Heart left ventricle (tissue), 16 donors: ENCODE data around the gene MT2A. TPM values are rescaled to one million over a fixed set of nuclear protein-coding genes. Genes with fewer than 3 reads are reported as not detected.
"Not testable (repeated sequence)": the region's sequence is repeated elsewhere in the genome, so short reads cannot be mapped to it uniquely, and the experiment has no call there.

ENCODE experiments used
- ATAC-seq, 4 donors: fragments of 200-7000 bp; cut with Tn5 transposase; one replicate each; pipeline ENCODE4 v1.9.1; 2020 to 2022; ENCODE audit warnings: moderate library complexity in 4 of 4, mild to moderate bottlenecking in 3 of 4, moderate number of reproducible peaks in 1 of 4
- DNase-seq, 5 donors: peaks; one replicate each; pipeline ENCODE4 v3.0.0-alpha.2; 2020
- H3K27ac ChIP-seq, 12 donors: fragments of 200-600 bp; sonication (generic) in 4 of 12; one replicate each; pipeline versions ENCODE4 v1.5.0 to v1.8.0; 2016 to 2022; ENCODE audit warnings: mild to moderate bottlenecking in 2 of 12
- H3K27me3 ChIP-seq, 9 donors: fragments of 200-600 bp; sonication (generic) in 2 of 9; one replicate each; pipeline versions ENCODE4 v1.5.1 to v1.8.0; 2016 to 2022; ENCODE audit warnings: mild to moderate bottlenecking in 3 of 9
- H3K36me3 ChIP-seq, 9 donors: fragments of 200-600 bp; sonication (generic) in 2 of 9; one replicate each; pipeline versions ENCODE4 v1.5.0 to v1.8.0; 2018 to 2022; ENCODE audit warnings: mild to moderate bottlenecking in 2 of 9
- H3K4me1 ChIP-seq, 12 donors: fragments of 200-600 bp; sonication (generic) in 4 of 12; one replicate each; pipeline versions ENCODE4 v1.5.0 to v1.8.0; 2016 to 2022; ENCODE audit warnings: mild to moderate bottlenecking in 3 of 12
- H3K4me3 ChIP-seq, 12 donors: fragments of 200-600 bp; sonication (generic) in 4 of 12; one replicate each; pipeline versions ENCODE4 v1.5.0 to v1.8.0; 2017 to 2022; ENCODE audit warnings: mild to moderate bottlenecking in 9 of 12, moderate library complexity in 4 of 12
- H3K9me3 ChIP-seq, 12 donors: fragments of 200-600 bp; sonication (generic) in 4 of 12; one replicate each; pipeline versions ENCODE4 v1.5.0 to v1.8.0; 2016 to 2022; ENCODE audit warnings: mild to moderate bottlenecking in 1 of 12
- POLR2A ChIP-seq, 2 donors: fragments of 450-650 bp; IDR thresholded peaks; one replicate each; pipeline ENCODE4 v1.6.1; 2017; ENCODE audit warnings: antibody characterized with exemption in 2 of 2, mild to moderate bottlenecking in 2 of 2, moderate library complexity in 2 of 2
- WGBS, 4 donors: extraction: QIAGEN DNeasy Blood & Tissue Kit in 2 of 4; methylation state at CpG; one replicate each; pipeline versions ENCODE4 v1.1.5 to v1.1.7; 2013 to 2018; 5-methylcytosine and 5-hydroxymethylcytosine counted together
- intact Hi-C, 10 donors: fragments of 100-400 bp; cut with DNase I; formaldehyde crosslinking; loops; one replicate each; pipeline versions ENCODE4 v1.11.1 to v1.14.2; 2022
- polyA plus RNA-seq, 2 donors: library from polyadenylated mRNA; stranded (reverse); fragments of 200-250 nt; gene quantifications; one replicate each; pipeline ENCODE4 v1.2.3, GENCODE V29; 2013
- total RNA-seq, 9 donors: library from RNA; depleted of rRNA in 2 of 9; stranded (reverse); fragments of >200 nt in 2 of 9; fragmentation: NEBNext Ultra II Directional in 3 of 9; extraction: Animal tissue kit (Norgen Biotek cat#: 25700) in 3 of 9; gene quantifications; one replicate each; pipeline versions ENCODE4 v1.1.0 to v1.2.4, GENCODE V29; 2016 to 2023
- TF ChIP-seq, protein P1 (sequence below), 12 donors: fragments of 200-600 bp; sonication (generic) in 4 of 12; IDR thresholded peaks; one replicate each; pipeline versions ENCODE4 v1.5.0 to v1.8.0; 2018 to 2022; ENCODE audit warnings: antibody characterized with exemption in 12 of 12, mild to moderate bottlenecking in 5 of 12
- donor health status: ischemic (EF 13 %, LVEDD 7.1; RV severe dilation, severe dysfunction).
- donor health status: healthy with polysubstance abuse.
- donor health status: DM: no; HTN: yes; CAD: no.
- donor health status: DM: no; HTN: no; CAD: no.
- donor health status: ischemic (EF 25% LVEDD 6.9; RV normal size, moderate dysfunction).
- donor health status: ischemic (EF 25% LVEDD 5.7; RV mildly dilated, moderate dysfunction).
- donor health status: healthy.
- donor health status: DM: yes; HTN: yes; CAD: no.
- donor health status: ischemic (EF 35%, LVEDD 5.7; RV mildly dilated, moderate dysfunction).
- donor health status: nonischemic (EF 11% LVEDD 7.7; RV severe dilation, severe dysfunction).
- donor health status: DM: yes; HTN: yes; CAD: no.
- donor health status: PGD.
- donor health status: ischemic (EF 29% LVEDD 5.4; RV normal size, mild dysfunction).
- donor health status: nonischemic (EF 23%, LVEDD 6.1; RV moderate dilation, normal function).

MT2A gene
- total and polyA plus RNA-seq, 11 donors, result 44.3 to 318 (median 125) TPM

DNA sequence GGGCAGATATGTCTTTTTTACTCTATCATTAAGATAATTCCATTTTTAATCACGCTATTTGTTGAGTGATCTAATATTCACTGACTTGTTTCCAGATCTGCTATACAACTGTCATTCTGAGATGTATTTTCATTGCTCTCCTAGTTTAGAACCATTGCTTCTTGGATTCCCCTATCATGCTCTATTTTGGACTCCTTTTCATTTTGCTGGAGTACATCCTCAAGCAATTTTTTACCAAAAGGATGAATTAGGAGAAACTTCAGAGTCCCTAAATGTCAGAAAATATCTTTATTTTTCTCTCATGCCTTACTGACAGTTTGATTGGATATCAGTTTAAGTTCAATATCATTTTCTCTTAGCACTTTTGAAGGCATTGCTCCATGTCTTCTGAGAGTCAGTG, 33.8 kb upstream of the MT2A start:
- TF ChIP-seq POLR2A (IDR thresholded peaks at IDR 0.05), result no peak
- TF ChIP-seq, protein P1, sequence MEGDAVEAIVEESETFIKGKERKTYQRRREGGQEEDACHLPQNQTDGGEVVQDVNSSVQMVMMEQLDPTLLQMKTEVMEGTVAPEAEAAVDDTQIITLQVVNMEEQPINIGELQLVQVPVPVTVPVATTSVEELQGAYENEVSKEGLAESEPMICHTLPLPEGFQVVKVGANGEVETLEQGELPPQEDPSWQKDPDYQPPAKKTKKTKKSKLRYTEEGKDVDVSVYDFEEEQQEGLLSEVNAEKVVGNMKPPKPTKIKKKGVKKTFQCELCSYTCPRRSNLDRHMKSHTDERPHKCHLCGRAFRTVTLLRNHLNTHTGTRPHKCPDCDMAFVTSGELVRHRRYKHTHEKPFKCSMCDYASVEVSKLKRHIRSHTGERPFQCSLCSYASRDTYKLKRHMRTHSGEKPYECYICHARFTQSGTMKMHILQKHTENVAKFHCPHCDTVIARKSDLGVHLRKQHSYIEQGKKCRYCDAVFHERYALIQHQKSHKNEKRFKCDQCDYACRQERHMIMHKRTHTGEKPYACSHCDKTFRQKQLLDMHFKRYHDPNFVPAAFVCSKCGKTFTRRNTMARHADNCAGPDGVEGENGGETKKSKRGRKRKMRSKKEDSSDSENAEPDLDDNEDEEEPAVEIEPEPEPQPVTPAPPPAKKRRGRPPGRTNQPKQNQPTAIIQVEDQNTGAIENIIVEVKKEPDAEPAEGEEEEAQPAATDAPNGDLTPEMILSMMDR (IDR thresholded peaks at IDR 0.05), result no peak
- H3K4me3 ChIP-seq, result no peak overlapping the region
- intact Hi-C loops, result loop anchor here in 3 of 10 donors (5.0 kb wide), 1 partner anchor 128 kb away; no protein-coding TSS in a partner anchor
- WGBS, 4 donors, result 55 to 83% (median 71%) methylated on average over 1 of the region's 1 CpG
- H3K36me3 ChIP-seq, result no peaks in the 10 kb centered on the region
- ATAC-seq (no peak), DNase-seq (no peak)
- H3K4me1 ChIP-seq, result no peaks in the 10 kb centered on the region
- H3K9me3 ChIP-seq, result peaks cover 0 to 10% (median 0%) of the 10 kb centered on the region in 12 donors
- no peaks in the 10 kb centered on the region for H3K27me3 ChIP-seq
- no peak overlapping the region for H3K27ac ChIP-seq

DNA sequence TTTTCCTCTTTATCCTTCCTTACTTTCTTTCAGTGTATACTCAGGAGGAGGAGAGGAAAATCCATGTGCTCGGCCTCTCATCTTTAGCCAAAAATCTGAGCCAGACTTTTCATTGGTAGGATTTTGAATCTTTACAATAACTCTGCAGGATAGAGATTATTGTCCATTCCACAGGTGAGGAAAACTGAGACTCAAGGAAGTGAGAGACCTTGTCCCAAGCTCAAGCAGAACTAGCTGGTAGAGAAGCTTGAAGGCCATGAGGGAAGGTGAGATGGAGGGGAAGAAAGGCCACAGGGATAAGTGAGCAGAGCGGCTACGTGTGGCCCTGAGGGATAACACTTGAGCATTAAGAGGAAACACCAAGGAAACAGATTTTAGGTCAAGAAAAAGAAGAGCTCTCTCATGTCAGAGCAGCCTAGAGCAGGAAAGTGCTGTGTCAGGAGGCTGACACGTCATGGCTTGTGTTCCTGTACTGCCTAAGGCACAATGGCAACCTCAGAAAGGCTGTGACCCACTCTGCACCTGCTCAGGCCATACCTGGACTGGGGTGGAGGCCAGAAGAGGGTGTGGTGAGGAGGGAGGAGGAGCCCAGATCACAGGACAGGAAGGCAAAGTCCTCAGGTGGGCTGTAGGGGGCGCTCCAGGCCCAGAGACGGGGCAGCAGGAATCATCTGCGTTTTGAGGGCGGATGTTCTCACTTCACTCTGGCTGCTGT, 31.6 kb upstream of the MT2A start:
- ATAC-seq, result peak; percentile 47 to 86 (median 74)
- no peaks in the 10 kb centered on the region for H3K4me1 ChIP-seq
- WGBS, 4 donors, result 40 to 46% (median 42%) methylated on average over 8 of the region's 8 CpGs
- H3K36me3 ChIP-seq, result no peaks in the 10 kb centered on the region
- TF ChIP-seq, protein P1 (IDR thresholded peaks at IDR 0.05), result peak; percentile 51 to 82 (median 66)
- no peak for TF ChIP-seq POLR2A (IDR thresholded peaks at IDR 0.05)
- no peak overlapping the region for H3K27ac ChIP-seq
- DNase-seq, result peak; percentile 59 to 84 (median 65)
- H3K27me3 ChIP-seq, result no peaks in the 10 kb centered on the region
- intact Hi-C loops, result loop anchor here in 7 of 10 donors (1.0 to 5.0 kb wide), 4 partner anchors 24 to 126 kb away; no protein-coding TSS in a partner anchor
- peaks cover 0 to 10% (median 0%) of the 10 kb centered on the region in 12 donors for H3K9me3 ChIP-seq
- H3K4me3 ChIP-seq, result no peak overlapping the region

DNA sequence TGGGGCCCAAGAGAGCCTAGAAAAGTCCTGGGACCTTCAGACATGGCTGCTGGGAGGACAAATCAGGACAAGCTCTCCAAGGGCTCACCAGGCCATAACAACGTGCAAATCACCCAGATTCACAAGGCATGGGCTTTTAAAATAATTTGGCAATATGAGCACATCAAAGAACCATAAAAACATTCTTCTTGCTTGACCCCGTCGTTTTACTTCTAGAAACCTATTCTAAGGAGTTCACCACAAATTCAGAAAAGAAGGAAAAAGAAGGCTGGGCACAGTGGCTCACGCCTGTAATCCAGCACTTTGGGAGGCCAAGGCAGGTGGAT, 31.1 kb upstream of the MT2A start:
- ATAC-seq (no peak), DNase-seq (no peak)
- intact Hi-C loops, result loop anchor here in 6 of 10 donors (1.0 to 5.0 kb wide), 4 partner anchors 24 to 126 kb away; no protein-coding TSS in a partner anchor
- no peaks in the 10 kb centered on the region for H3K4me1 ChIP-seq
- H3K27me3 ChIP-seq, result peaks cover 0 to 5% (median 0%) of the 10 kb centered on the region in 9 donors
- peaks cover 0 to 10% (median 0%) of the 10 kb centered on the region in 12 donors for H3K9me3 ChIP-seq
- 75 to 79% (median 76%) methylated on average over 4 of the region's 4 CpGs for WGBS, 4 donors
- H3K4me3 ChIP-seq, result no peak overlapping the region
- H3K36me3 ChIP-seq, result no peaks in the 10 kb centered on the region
- no peak overlapping the region for H3K27ac ChIP-seq
- TF ChIP-seq, protein P1 (IDR thresholded peaks at IDR 0.05), result peak in 1 of 12 donors; percentile 10
- TF ChIP-seq POLR2A (IDR thresholded peaks at IDR 0.05), result no peak

DNA sequence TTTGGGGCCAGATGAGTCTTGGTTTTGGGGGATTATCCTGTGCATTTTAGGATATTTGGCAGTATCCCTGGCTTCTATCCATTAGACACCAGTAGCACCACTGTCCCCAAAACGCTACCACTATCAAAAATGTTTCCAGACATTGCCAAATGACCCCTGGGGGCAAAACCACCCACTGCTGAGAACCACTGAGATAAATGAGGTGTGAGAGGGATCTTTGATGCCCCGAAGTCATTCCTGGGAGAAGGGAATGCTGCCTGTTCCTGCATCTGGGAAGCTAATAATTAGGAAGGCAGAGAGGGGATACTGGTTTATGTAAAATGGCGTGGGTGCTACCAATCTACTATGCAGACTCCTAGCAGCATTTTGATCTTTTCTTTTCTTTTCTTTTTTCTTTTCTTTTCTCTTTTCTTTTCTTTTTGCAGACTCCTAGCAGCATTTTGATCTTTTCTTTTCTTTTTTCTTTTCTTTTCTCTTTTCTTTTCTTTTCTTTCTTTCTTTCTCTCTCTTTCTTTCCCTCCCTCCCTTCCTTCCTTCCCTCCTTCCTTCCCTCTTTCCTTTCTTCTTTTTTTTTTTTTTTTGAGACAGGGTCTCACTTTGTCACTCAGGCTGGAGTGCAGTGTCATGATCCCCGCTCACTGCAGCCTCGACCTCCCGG, 27.9 kb upstream of the MT2A start:
- TF ChIP-seq, protein P1 (IDR thresholded peaks at IDR 0.05), result no peak
- TF ChIP-seq POLR2A (IDR thresholded peaks at IDR 0.05), result no peak
- WGBS, 4 donors, result 74 to 81% (median 75%) methylated on average over 6 of the region's 6 CpGs
- intact Hi-C loops, result no loop called here

DNA sequence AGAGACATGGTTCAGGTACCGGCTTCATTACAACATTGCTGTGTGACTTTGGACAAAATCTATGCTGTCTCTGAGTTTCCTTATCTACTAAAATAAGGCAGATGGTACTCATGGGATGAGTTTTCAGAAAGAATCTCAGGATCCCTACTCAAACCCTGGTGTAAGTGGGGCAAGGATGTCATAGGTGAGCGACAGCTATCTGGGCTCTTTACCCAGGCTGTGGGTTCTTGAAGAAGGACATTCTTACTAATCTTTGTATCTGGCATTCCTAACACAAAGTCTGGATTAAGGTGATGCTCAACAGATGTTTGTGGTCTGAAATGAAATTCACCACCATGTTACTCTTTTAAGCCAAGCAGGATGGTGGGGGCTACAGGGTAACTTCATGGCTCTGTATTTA, 25.5 kb upstream of the MT2A start:
- H3K4me1 ChIP-seq, result not testable (repeated sequence)

More for the DNA sequence above, 27.9 kb upstream of the MT2A start:
- ATAC-seq, result no peak
- Histone ChIP-seq H3K9me3 (no peaks in the 10 kb centered on the region), H3K4me3 (no peak overlapping the region), H3K4me1 (no peaks in the 10 kb centered on the region), H3K27ac (no peak overlapping the region), H3K27me3 (peaks cover 0 to 18% (median 0%) of the 10 kb centered on the region in 9 donors), H3K36me3 (no peaks in the 10 kb centered on the region)
- no peak for DNase-seq

More for the DNA sequence above, 25.5 kb upstream of the MT2A start:
- peaks cover 0 to 18% (median 0%) of the 10 kb centered on the region in 9 donors for H3K27me3 ChIP-seq
- H3K9me3 ChIP-seq, H3K36me3 ChIP-seq, DNase-seq, H3K27ac ChIP-seq, intact Hi-C loops, ATAC-seq, H3K4me3 ChIP-seq: not testable (repeated sequence)
- 82 to 91% (median 84%) methylated on average over 2 of the region's 2 CpGs for WGBS, 4 donors
